HG03354 (cell line): ENCODE data around the gene DGKA.
"Not testable (repeated sequence)": the region's sequence is repeated elsewhere in the genome, so short reads cannot be mapped to it uniquely, and the experiment has no call there.

ENCODE experiments used
- ATAC-seq: cut with Tn5 transposase; IDR thresholded peaks from one replicate; pipeline ENCODE4 v1.9.1; 2021; ENCODE audit warnings: mild to moderate bottlenecking; ENCODE audit not compliant: unreplicated experiment, poor library complexity, severe bottlenecking

Gene DGKA

GRCh38 chr12:55930771-55931316 is at the start of gene DGKA:
Gene DGKA, plus strand, starts transcription at chr12:55931162. Its CDS starts 5,342 bp downstream, at chr12:55936504.
- ATAC-seq: peak; percentile 20

GRCh38 chr12:55885113-55885512 is 45.8 kb upstream of the DGKA start:
- ATAC-seq: no peak

GRCh38 chr12:55891310-55891709 is 39.7 kb upstream of the DGKA start:
- no peak for ATAC-seq

GRCh38 chr12:55893723-55894122 is 37.2 kb upstream of the DGKA start:
- ATAC-seq: no peak

GRCh38 chr12:55899082-55899481 is 31.9 kb upstream of the DGKA start:
- ATAC-seq: no peak

GRCh38 chr12:55901881-55902490 is 29.0 kb upstream of the DGKA start:
- no peak for ATAC-seq

DNA sequence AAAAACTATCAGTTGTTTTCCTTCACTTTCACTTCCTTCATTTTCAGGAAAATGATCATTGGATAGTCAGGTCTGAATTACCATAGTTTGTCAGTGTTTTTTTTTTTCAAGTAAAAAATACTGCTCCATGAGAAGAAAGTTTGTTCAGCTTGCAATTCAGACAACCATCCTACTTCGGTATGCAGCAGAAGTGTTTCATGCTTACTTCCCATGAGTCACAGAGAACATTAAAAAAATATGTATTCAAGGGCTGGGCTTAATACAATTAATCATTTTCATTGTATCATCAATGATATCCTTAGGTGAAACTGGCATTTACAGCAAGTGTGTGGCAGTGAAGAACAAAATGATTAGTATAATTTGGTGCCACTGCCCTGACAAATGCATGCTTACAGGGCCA is 24.9 kb upstream of the DGKA start:
- ATAC-seq: no peak

- no peak for ATAC-seq
These were observed 22.0 kb upstream of the DGKA start for GRCh38 chr12:55908726-55909512.

DNA sequence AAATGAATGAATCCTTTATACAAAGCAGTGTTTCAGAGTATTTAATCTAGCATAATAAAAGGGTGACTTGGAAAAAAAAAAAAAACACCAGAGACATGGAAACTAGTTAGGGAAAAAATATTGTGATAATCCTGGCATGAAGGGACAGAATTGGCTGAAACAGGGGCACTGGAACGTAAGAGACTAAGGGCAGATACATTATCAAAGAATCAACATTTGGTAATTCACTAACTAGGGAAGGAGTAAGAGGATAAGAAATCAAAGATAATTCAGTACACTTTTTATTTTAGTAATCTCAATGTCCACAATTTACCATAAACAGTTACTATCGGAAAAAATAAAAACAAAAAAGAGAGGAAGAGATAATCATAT is 21.5 kb upstream of the DGKA start:
- no peak for ATAC-seq

- ATAC-seq: no peak
These were observed 18.1 kb upstream of the DGKA start for GRCh38 chr12:55912908-55913307.

- ATAC-seq: no peak
These were observed 15.5 kb upstream of the DGKA start for GRCh38 chr12:55915482-55915859.

DNA sequence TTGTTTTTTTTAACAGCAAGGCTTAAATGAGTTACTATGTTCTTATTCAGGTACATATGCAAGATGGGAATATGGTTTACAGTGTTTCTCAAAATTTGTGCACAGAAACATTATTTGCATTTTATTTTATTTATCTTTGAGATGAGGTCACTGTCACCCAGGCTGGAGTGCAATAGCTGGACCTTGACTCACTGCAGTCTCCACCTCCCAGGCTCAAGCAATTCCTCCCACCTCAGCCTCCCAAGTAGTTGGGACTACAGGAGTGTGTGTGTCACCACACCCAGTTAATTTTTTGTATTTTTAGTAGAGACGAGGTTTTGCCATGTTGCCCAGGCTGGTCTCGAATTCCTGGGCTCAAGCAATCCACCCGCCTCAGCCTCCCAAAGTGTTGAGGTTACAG is 11.9 kb upstream of the DGKA start:
- not testable (repeated sequence) for ATAC-seq

DNA sequence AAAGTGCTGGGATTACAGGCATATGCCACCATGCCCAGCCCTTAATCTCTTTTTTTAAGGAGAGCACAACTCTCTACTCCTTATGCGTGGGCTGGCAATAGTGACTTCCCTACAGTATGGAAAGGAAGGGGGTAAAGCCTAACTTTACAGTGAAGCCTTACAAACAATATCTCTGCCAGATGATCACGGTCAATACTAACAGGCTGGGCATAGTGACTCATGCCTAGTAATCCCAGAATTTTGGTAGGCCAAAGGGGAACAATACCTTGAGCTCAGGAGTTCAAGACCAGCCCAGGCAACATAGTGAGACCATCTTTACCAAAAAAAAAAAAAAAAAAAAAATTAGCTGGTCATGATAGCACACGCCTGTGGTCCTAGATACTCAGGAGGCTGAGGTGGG is 8.8 kb upstream of the DGKA start:
- ATAC-seq: no peak

DNA sequence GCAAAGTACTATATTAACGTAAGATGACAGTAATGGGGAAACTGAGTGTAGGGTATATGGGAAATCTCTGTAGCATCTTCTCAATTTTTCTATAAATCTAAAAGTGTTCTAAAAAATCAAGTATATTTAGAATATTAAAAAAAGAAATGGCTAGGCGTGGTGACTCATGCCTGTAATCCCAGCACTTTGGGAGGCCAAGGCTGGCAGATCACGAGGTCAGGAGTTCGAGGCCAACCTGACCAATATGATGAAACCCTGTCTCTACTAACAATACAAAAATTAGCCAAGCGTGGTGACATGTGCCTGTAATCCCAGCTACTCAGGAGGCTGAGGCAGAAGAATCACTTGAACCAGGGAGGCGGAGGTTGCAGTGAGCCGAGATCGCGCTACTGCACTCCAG is 7.3 kb upstream of the DGKA start:
- ATAC-seq: not testable (repeated sequence)

DNA sequence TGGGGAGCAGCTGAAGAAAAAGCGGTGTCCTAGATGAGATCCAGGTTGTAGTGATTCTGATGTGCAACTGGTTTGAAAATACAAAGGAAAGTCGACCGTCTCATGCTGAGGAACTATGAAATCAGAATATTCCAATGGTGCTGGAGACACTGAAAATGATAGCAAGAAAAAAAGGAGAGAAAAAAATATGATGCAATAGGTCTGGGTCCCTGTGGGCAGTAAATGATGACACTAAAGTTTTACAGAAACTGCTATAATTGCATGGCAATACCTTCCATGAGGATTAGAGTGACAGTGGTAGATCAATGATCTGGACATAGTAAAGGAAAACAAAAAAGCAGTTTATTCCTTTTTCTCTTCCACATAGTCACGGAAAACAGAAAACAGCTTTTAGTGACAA is 5.6 kb upstream of the DGKA start:
- no peak for ATAC-seq

- peak; percentile 1 for ATAC-seq
These were observed 4.9 kb upstream of the DGKA start for GRCh38 chr12:55925870-55926737.

- ATAC-seq: peak; percentile 50
These were observed 4.0 kb upstream of the DGKA start for GRCh38 chr12:55926738-55927587.

GRCh38 chr12:55927588-55928502 is 3.1 kb upstream of the DGKA start, which contains the start of gene PYM1:
Gene PYM1, minus strand, starts transcription at chr12:55927894. Its CDS starts 133 bp downstream, at chr12:55927761.
- ATAC-seq: peak; percentile 35
